NCI-H526 treated with DMSO at 0.1 percent for 48 hours (cell line): ENCODE measurements around the gene JMJD8.

ENCODE experiments used
- DNase-seq: peaks from one replicate; lab custom pipeline; 2025; lab: John Stamatoyannopoulos, UW

JMJD8 gene

GRCh38 chr16:684071-684794 lies at the start of gene JMJD8:
Gene JMJD8 (minus strand): TSS chr16:684334. CDS start chr16:684319, 15 bp downstream.
- peak; percentile 78 for DNase-seq

- no peak for DNase-seq
Measured at GRCh38 chr16:733382-734207, 49.5 kb upstream of the JMJD8 start.

GRCh38 chr16:732936-733335 lies 48.8 kb upstream of the JMJD8 start:
- DNase-seq = no peak

- no peak for DNase-seq
Measured at GRCh38 chr16:732332-732731, 48.2 kb upstream of the JMJD8 start.

- DNase-seq = no peak
Measured at GRCh38 chr16:730666-731509, 46.8 kb upstream of the JMJD8 start.

GRCh38 chr16:729768-730665 lies 45.9 kb upstream of the JMJD8 start:
- no peak for DNase-seq

- DNase-seq = no peak
Measured at GRCh38 chr16:728890-729744, 45.0 kb upstream of the JMJD8 start.

- no peak for DNase-seq
Measured at GRCh38 chr16:728131-728889, 44.2 kb upstream of the JMJD8 start.

- DNase-seq = no peak
Measured at GRCh38 chr16:727291-727977, 43.3 kb upstream of the JMJD8 start.

DNA sequence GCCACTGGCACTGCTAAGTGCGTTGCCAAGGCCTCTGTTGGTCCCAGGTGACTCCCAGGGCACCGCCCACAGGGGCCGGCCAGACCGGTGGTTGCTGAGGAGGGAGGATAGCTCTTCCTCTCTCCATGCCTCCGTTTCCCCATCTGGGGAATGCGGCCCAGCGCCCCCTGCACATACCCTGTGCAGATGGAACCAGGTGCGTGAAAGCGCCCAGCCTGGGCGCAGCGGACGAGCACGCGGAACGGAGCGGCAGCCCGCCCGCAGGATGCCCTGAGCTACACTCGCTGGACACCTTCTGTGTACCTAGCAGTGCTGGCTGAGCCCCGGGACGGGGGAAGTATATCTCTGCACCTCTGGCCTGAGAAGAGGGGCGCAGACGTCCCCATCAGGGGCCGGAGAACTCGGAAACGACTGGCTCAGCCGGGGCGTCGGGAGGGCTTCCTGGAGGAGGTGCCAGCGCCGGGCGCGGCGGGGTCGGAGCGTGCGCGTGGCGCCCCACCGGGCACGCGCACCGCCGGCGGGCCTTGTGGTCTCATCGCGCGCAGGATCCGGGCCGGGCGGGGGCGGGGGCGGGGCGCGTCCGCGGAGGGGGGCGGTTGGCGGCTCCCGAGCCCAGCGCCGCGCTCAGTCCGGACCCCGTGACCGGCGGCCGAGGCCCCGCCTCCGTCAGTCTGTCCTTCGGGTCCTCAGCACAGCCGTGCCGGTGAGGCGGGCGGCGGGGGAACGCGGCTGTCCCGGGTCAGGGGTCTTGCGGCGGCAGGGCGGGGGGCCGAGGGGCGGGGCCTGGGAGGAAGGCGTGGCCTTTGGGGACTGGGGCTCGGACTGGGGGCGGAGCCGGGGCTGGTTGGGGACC lies 42.5 kb upstream of the JMJD8 start, which contains the start of the genes CCDC78 and HAGHL:
Gene CCDC78, minus strand, starts transcription at position 6 of the 853 bp plus-strand sequence. CDS start 76 bp downstream, outside the sequence.
Gene HAGHL, plus strand, starts transcription at position 669 of the 853 bp plus-strand sequence. CDS start 404 bp downstream, outside the sequence.
- DNase-seq = peak; percentile 43

DNA sequence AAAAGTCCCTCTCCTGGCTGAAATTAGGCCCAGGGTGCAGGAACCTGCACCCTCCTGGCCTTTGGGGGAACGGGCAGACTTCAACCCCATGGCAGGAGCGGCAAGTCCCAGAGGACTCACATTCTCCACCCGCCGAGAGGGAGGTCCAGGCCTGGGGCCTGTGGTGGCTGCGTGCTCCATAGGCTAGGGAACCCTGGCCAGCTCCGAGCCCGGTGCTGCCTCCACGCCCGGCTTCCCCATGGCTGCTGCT lies 42.0 kb upstream of the JMJD8 start:
- DNase-seq = no peak

DNA sequence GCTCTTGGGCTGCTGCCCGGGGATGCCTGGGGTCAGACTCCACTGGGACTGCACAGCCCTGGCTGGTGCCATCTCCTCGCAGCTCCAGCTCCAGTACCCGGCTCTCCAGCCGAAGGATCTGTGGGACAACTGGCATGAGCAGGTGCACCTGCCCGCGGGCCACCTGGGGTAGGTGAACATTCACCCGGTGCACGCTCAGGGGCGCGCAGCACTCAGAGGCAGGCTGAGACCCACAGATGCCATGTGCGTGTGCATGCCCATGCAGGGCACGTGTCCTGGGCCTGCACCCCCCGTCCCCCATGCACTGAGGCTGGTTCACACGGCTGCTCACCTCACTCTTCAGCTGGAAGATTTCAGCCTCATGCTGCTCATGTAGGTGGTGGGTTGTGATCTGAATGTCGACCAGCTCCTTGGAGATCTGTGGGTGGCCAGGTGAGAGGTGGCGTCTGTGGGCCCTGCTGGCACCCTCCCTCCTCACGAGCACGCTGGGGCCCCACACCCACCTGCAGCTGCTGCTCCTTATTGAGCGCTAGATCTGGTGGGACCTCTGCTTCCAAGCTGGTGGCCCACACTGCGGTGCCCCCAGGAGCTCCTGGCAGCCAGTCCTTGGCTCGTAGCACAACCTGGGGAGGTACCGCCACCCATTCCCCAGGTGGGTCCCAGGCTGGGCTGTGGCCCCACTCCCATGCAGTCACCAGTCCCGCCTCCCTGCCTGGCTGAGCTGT lies 41.5 kb upstream of the JMJD8 start:
- no peak for DNase-seq

- no peak for DNase-seq
Measured at GRCh38 chr16:725041-725376, 40.9 kb upstream of the JMJD8 start.

GRCh38 chr16:724188-725040 lies 40.3 kb upstream of the JMJD8 start:
- DNase-seq = no peak

GRCh38 chr16:723695-724094 lies 39.6 kb upstream of the JMJD8 start:
- no peak for DNase-seq

DNA sequence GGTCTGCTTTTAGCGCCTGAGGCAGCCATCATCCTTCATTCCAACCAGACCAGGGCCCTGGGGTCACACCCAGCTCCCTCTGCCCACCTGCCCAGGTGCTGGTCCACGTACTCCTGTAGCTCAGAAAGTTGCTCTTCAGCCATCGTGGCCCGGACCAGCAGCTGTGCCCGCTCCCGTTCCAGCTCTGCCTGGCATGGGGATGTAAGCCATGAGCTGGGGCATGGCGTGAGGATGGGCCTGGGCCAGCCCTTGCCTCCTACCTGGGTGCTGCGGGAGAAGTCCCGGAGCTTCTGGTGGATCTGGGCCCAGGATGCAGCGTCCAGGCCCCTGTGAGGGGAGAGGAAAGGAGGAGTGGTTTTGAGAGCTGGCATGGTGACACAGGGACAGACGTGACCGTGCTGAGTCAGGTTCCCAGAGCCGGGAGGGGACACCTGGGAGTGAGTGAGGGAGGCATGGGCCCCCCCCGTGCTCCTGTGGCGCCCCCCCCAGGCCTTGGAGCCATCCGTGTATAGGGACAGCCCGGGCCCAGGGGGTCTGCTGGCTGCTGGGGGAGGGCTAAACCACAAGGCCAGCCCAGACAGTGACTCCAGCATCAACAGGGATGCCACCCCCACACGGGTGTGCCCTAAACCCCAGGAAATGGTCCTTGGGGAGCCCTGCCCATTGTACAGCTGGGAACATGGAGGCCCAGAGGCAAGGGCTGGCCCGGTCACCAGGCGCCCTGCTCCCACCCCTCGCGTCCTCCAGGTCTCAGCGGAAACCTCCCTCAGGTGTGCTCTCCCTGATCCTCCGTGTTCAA lies 38.9 kb upstream of the JMJD8 start:
- DNase-seq = no peak
